Lower lobe of right lung (tissue), 2 donors: ENCODE results near the gene ULK4. TPM values are rescaled to one million over a fixed set of nuclear protein-coding genes. Genes with fewer than 3 reads are reported as not detected.

Experiments
- ATAC-seq, 2 donors: fragments of 200-7000 bp; cut with Tn5 transposase; one replicate each; pipeline ENCODE4 v1.9.1; 2020 to 2022; ENCODE audit warnings: mild to moderate bottlenecking in 2 of 2, moderate library complexity in 2 of 2
- DNase-seq: peaks from one replicate; pipeline ENCODE4 v3.0.0-alpha.2; 2020
- H3K27ac ChIP-seq: fragments of 200-600 bp; one replicate; pipeline ENCODE4 v1.8.0; 2022
- H3K27me3 ChIP-seq: fragments of 200-600 bp; one replicate; pipeline ENCODE4 v1.8.0; 2022; ENCODE audit warnings: low read depth
- H3K36me3 ChIP-seq: fragments of 200-600 bp; one replicate; pipeline ENCODE4 v1.8.0; 2022; ENCODE audit warnings: mild to moderate bottlenecking
- H3K4me1 ChIP-seq: fragments of 200-600 bp; one replicate; pipeline ENCODE4 v1.8.0; 2022
- H3K4me3 ChIP-seq: fragments of 200-600 bp; one replicate; pipeline ENCODE4 v1.8.0; 2022; ENCODE audit warnings: mild to moderate bottlenecking
- H3K9me3 ChIP-seq: fragments of 200-600 bp; one replicate; pipeline ENCODE4 v1.8.0; 2022
- intact Hi-C: fragments of 100-400 bp; cut with DNase I; formaldehyde crosslinking; loops from one replicate; pipeline ENCODE4 v1.11.0; 2022
- total RNA-seq: library from RNA; stranded (reverse); fragmentation: NEBNext Ultra II Directional; extraction: Animal tissue kit (Norgen Biotek cat#: 25700); gene quantifications from one replicate; pipeline ENCODE4 v1.2.1, GENCODE V29; 2021
- TF ChIP-seq, protein P1 (sequence below): fragments of 200-600 bp; IDR thresholded peaks from one replicate; pipeline ENCODE4 v1.8.0; 2022; ENCODE audit warnings: antibody characterized with exemption, mild to moderate bottlenecking
- donor health status: DM: no; HTN: yes; CAD: no; lungs with severe emphysema.

ULK4 gene
- total RNA-seq, 1 donor from 2014 or later = 11.4 TPM

DNA sequence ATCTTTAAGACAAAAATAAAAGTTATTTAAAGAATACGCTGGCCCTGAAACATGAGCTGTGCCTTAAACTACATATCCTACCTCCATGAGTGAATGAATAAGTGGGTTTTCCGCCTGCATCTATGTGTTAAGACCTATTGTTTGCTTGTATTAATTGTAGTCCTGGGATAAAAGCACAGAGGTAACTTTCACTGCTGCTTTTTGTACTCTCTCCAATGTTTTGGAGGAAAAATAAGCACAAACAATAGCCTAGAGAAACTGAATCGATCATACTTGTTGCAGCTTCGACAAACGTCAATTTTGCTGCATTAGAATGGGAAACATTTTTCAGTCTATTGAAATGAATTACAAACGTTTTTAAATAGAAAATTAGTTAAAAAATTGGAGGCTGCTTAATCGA lies 763.9 kb downstream of the ULK4 start:
- Histone ChIP-seq H3K4me1 (peaks cover 18% of the 10 kb centered on the region), H3K36me3 (no peaks in the 10 kb centered on the region), H3K27ac (peak overlapping the region; percentile 95), H3K4me3 (peak overlapping the region; percentile 67), H3K27me3 (no peaks in the 10 kb centered on the region), H3K9me3 (no peaks in the 10 kb centered on the region)
- ATAC-seq = no peak
- intact Hi-C loops = no loop called here
- no peak for DNase-seq
- TF ChIP-seq, protein P1, sequence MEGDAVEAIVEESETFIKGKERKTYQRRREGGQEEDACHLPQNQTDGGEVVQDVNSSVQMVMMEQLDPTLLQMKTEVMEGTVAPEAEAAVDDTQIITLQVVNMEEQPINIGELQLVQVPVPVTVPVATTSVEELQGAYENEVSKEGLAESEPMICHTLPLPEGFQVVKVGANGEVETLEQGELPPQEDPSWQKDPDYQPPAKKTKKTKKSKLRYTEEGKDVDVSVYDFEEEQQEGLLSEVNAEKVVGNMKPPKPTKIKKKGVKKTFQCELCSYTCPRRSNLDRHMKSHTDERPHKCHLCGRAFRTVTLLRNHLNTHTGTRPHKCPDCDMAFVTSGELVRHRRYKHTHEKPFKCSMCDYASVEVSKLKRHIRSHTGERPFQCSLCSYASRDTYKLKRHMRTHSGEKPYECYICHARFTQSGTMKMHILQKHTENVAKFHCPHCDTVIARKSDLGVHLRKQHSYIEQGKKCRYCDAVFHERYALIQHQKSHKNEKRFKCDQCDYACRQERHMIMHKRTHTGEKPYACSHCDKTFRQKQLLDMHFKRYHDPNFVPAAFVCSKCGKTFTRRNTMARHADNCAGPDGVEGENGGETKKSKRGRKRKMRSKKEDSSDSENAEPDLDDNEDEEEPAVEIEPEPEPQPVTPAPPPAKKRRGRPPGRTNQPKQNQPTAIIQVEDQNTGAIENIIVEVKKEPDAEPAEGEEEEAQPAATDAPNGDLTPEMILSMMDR = no peak

Other genes with a start within 250 kb of the ULK4 start
- 50.6 TPM for gene TRAK1, start 129.3 kb upstream of the ULK4 start, total RNA-seq